NT2/D1 (cell line): ENCODE data around the gene KDR.

Experiments used
- SUZ12 ChIP-seq: IDR thresholded peaks from 2 replicates; pipeline ENCODE4 v1.6.1; 2011; ENCODE audit not compliant: insufficient read length, insufficient read depth; ENCODE audit errors: extremely low read depth
- YY1 ChIP-seq: IDR thresholded peaks from 2 replicates; pipeline ENCODE4 v1.6.1; 2011; ENCODE audit not compliant: insufficient read length, insufficient read depth
- ZNF274 ChIP-seq: IDR thresholded peaks from 2 replicates; pipeline ENCODE4 v1.6.1; 2011; ENCODE audit warnings: mild to moderate bottlenecking, low read depth, low read length

- TF ChIP-seq SUZ12 (no peak), ZNF274 (no peak), YY1 (no peak)
Observed at GRCh38 chr4:55096619-55097018, 28.8 kb downstream of the KDR start.
